Measurements from ENCODE around the gene BBLN.
"Not testable (repeated sequence)": the region's sequence is repeated elsewhere in the genome, so short reads cannot be mapped to it uniquely, and the experiment has no call there.

The BBLN gene

GRCh38 chr9:128124451-128124850 is 35.6 kb upstream of the BBLN start:
- DNase-seq (ENCODE audit: low read depth in 4 of 4, low spot score in 1 of 4): no peak

- no peak for DNase-seq (ENCODE audit: low read depth in 4 of 4, low spot score in 1 of 4)
Measured at GRCh38 chr9:128124873-128125579, 35.0 kb upstream of the BBLN start.

DNA sequence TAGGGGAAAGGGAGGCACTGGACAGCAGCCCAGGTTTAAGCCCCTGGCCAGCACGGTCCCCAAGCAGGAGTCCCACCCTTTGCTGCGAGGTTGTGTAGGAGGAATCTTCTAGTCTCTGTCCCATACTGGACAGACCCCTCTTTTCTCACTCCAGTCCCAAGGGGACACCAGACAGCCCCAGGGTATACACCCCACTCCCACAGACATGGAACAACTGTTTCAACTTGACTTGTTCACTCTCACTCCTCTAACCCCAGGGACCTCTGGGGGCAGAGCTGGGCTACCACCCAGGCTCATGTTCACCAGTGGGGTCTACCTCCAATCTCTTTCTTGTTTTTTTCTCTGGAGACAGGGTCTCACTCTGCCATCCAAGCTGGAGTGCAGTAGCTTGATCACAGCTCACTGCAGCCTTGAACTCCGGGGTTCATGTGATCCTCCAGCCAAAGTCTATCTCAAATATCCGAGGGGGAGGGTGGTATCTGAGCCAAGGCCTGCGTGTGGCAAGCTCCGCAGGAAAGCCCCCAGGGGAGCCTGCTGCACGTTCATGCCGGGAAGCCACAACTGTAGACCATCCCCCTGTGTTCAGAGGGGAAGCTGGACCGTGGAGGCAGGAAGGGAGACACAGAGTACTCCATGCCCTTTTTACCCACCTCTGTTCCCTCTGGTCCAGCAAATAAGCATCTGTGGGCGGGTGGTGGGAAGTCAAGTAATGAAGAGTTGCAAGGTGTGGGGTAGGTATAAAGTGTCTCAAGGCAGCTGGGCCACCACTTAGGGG is 34.3 kb upstream of the BBLN start:
- DNase-seq (ENCODE audit: low read depth in 4 of 4, low spot score in 1 of 4): no peak

DNA sequence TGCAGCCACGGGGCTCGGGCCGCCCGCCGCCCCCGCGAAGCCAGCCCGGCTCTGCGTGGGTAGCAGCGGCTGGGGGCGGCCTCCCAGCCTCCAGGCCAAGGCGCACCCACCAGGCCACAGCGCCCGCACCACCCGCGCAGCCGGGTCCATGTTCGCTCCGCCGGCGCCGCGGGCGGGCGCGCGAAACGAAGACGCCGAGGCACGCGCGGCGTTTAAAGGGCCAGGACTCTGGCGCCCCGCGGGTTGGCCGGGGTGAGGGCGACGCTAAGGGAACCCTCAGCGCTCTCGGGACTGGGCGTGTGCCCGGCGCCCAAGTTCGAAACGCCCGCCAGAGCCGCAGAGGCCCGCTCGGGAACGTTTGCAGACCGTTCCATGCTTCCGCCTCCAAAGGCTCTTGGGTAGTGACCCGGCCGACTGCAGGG is 32.5 kb upstream of the BBLN start, which contains the start of gene PTGES2:
PTGES2 (minus strand) TSS at position 162 of the 422 bp plus-strand sequence; CDS start at position 150, 12 bp downstream.
- DNase-seq (ENCODE audit: low read depth in 4 of 4, low spot score in 1 of 4): peak; percentile 57 to 75 (median 59)

DNA sequence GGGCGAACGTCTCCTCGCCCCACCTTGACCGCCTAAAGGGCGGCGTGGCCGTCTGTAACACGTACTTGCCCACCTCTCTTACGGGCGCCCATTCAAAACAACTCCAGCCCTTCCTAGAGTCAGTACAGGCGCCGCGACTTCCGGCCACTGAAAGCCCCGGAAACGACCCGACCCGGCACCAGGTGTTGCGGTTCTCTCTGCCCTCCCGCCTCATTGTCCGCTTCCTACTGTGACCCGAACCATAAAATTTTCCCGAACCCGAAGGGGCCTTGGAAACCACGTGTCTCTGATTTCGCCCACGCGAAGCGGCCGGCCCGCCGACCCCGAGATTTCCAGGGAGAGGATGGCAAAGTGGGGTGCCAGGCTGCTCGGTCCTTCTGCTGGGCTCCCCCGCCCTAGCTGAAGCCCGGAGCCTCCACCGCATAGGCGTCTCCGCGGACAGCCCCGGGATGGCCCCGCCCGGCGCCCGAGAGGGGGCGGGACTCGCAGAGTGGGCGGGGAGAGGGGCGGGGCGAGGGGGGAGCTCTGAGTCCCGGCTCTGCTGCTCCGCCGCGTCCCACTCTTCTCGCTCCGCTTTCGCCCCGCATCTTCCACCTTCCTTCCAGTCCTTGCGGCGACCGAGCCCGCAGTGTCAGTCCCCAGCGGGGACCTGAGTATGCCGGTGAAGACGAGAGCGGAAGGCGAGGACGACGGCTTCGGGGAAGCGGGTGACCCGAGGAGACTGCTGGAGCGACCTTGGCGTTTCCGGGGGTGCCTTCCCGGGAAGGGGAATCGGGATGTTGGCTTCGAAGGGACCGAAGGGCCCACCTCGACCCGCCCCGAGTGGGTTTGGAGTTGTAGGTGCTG is 31.9 kb upstream of the BBLN start:
- DNase-seq (ENCODE audit: low read depth in 4 of 4, low spot score in 1 of 4): peak; percentile 66 to 75 (median 70)

DNA sequence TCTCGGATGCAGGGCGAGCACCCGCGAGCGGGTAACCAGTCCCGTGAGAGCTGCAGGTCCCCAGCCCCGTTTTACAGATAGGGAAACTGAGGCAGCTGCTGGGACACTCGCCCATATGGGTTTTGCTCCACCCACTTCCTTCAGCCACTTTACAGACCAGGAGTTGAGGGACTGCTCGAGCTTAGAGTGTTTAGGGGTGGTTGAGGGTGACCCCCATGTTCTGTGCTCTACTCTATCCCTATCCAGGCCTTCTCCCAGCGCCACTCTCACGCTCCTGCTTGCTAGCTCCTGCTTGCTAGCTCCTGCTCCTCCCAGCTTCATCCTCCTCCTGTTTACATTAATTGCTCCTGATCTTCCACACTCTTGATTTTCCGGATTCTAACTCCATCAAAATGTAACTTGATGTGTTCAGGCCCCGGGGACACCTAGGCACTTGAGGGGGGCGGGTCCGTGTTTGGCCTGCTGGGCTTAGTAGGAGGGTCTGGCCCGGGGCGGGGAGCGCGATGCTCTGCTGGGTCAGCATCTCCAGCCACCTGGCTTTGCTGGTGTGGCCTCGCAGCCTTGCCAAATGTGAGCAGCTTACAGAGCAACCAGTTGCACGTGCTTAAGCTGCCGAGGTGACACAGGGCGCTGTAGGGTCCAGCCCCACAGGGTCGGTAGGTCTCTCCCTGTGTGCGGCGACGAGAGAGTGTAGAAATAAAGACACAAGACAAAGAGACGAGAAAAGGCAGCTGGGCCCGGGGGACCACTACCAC is 31.1 kb upstream of the BBLN start:
- DNase-seq (ENCODE audit: low read depth in 4 of 4, low spot score in 1 of 4): no peak

GRCh38 chr9:128129976-128130590 is 30.0 kb upstream of the BBLN start:
- peak in 1 of 4 experiments; percentile 23 for DNase-seq (ENCODE audit: low read depth in 4 of 4, low spot score in 1 of 4)

- not testable (repeated sequence) for DNase-seq (ENCODE audit: low read depth in 4 of 4, low spot score in 1 of 4)
Measured at GRCh38 chr9:128130651-128131050, 29.4 kb upstream of the BBLN start.

- not testable (repeated sequence) for DNase-seq (ENCODE audit: low read depth in 4 of 4, low spot score in 1 of 4)
Measured at GRCh38 chr9:128131346-128131745, 28.7 kb upstream of the BBLN start.

- not testable (repeated sequence) for DNase-seq (ENCODE audit: low read depth in 4 of 4, low spot score in 1 of 4)
Measured at GRCh38 chr9:128132139-128132538, 27.9 kb upstream of the BBLN start.

GRCh38 chr9:128135561-128135960 is 24.5 kb upstream of the BBLN start:
- not testable (repeated sequence) for DNase-seq (ENCODE audit: low read depth in 4 of 4, low spot score in 1 of 4)

GRCh38 chr9:128136816-128137793 is 23.0 kb upstream of the BBLN start:
- DNase-seq (ENCODE audit: low read depth in 4 of 4, low spot score in 1 of 4): no peak

GRCh38 chr9:128138001-128138400 is 22.1 kb upstream of the BBLN start:
- no peak for DNase-seq (ENCODE audit: low read depth in 4 of 4, low spot score in 1 of 4)

- no peak for DNase-seq (ENCODE audit: low read depth in 4 of 4, low spot score in 1 of 4)
Measured at GRCh38 chr9:128139621-128140020, 20.4 kb upstream of the BBLN start.

DNA sequence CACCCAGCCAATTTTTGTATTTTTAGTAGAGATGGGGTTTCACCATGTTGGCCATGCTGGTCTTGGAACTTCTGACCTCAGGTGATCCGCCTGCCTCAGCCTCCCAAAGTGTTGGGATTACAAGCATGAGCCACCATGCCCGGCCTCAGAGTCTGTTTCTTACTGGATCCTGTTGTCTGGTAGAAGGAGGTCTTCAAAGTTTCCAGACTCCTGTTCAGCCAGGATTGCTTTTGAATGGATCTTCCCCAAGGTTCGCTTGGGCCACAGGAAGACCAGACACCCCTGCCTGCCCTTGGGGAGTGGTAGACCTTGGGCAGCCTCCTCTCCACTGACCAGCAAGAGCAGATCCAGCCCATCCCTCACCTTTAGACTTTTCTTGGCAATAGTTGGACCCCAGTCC is 18.5 kb upstream of the BBLN start:
- no peak for DNase-seq (ENCODE audit: low read depth in 4 of 4, low spot score in 1 of 4)

DNA sequence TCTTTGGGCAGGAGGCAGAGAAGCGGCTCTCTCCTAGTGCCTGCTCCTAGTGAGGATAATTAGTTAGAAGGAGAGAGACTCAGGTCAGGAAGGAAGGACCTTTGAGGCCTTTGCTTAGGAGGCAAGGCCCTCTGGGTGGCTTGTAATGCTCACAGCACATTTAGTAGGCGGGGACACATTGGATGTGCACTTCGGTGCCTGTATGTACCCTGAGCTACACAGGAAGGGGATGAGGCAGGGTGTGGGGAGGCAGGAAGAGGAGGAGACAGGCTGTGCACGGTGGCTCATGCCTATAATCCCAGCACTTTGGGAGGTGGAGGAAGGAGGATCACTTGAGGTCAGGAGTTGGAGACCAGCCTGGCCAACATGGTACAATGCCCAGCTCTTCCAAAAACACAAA is 18.0 kb upstream of the BBLN start:
- no peak for DNase-seq (ENCODE audit: low read depth in 4 of 4, low spot score in 1 of 4)

DNA sequence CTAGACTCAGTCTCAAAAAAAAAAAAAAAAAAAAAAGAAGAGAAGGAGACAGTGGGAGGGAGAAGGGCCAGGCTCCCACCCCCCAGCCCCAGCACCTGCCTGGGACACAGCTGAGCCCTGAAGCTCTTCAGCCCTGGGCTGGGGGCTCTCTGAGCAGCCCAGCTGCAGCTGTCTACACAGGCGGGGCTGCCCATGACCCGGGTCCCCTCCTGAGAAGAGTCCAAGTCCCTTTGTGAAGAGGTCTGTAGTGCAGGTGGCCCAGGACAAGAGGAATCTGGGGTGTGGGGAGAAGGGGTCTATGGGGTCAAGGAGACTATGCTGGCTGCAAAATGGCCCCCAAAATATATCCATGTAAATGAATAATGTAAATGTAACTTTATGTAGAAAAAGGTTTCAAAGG is 17.5 kb upstream of the BBLN start:
- no peak for DNase-seq (ENCODE audit: low read depth in 4 of 4, low spot score in 1 of 4)

DNA sequence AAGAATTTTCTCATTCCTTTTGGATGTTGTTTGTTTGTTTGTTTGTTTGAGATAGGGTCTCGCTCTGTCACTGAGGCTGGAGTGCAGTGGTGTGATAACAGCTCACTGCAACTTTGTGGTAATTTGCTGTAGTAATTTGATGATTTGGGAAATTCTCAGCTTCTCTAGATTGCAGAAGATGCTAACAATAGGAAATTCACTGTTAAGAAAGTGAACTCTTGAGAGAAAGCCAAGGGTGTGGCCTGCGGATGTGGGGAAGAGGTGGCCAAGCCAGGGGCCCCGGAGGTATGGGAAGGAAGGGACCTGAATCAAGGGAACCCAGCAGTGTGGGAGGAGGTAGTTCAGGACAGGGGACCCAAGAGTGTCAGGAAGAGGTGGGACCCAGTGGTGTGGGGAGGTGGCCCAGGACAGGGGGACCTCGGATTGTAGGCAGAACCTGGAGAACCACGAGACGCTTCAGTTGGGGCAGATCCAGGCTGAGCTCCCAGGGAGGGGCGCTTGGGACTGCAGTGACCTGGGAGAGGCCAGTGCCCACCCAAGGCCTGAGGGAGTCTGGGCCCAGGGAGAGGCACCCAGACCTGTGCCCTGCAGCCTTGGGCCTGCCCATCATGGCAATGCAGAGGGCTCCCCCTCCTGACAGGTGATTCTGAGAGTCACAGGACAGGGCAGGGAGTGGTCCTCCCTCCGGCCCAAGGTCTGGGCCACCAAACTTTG is 16.4 kb upstream of the BBLN start:
- DNase-seq (ENCODE audit: low read depth in 4 of 4, low spot score in 1 of 4): no peak
